ENCODE measurements around the gene FAM171A2.

GRCh38 chr17:44385287-44386181 lies 21.9 kb upstream of the FAM171A2 start:
- TF ChIP-seq CTCF (IDR thresholded peaks at IDR 0.05), result no peak; the same call in 1 of the 2 replicates
- no peak for TF ChIP-seq POLR2AphosphoS5 (IDR thresholded peaks at IDR 0.05; ENCODE audit: low read depth, low read length)
